Osteocyte (in vitro differentiated cells): Measurements from ENCODE around the gene FAM210B. TPM values are rescaled to one million over a fixed set of nuclear protein-coding genes. Genes with fewer than 3 reads are reported as not detected.

Experiments used
- DNase-seq: peaks from one replicate; pipeline ENCODE4 v3.0.0; 2021; ENCODE audit warnings: mixed read lengths; ENCODE audit not compliant: unreplicated experiment; ENCODE audit errors: extremely low spot score
- H3K27ac Mint-ChIP-seq: one replicate; pipeline ENCODE4 v1.8.0; 2021; ENCODE audit warnings: mild to moderate bottlenecking, mixed read lengths; ENCODE audit not compliant: unreplicated experiment
- H3K27me3 Mint-ChIP-seq: one replicate; pipeline ENCODE4 v1.8.0; 2021; ENCODE audit warnings: mixed read lengths; ENCODE audit not compliant: unreplicated experiment
- H3K36me3 Mint-ChIP-seq: one replicate; pipeline ENCODE4 v1.8.0; 2021; ENCODE audit warnings: mixed read lengths; ENCODE audit not compliant: unreplicated experiment
- H3K4me1 Mint-ChIP-seq: one replicate; pipeline ENCODE4 v1.8.0; 2021; ENCODE audit warnings: mixed read lengths; ENCODE audit not compliant: unreplicated experiment
- H3K4me3 Mint-ChIP-seq: one replicate; pipeline ENCODE4 v1.8.0; 2021; ENCODE audit warnings: mild to moderate bottlenecking, moderate library complexity, mixed read lengths; ENCODE audit not compliant: unreplicated experiment
- H3K9me3 Mint-ChIP-seq: one replicate; pipeline ENCODE4 v1.8.0; 2021; ENCODE audit warnings: mixed read lengths; ENCODE audit not compliant: unreplicated experiment
- total RNA-seq: library from RNA; stranded (reverse); gene quantifications from 2 replicates; pipeline ENCODE4 v1.2.1, GENCODE V29; 2021
- TF ChIP-seq, protein P1 (sequence below): fragments of 200-600 bp; sonication (generic); IDR thresholded peaks from 2 replicates; pipeline ENCODE4 v1.5.0; 2021; ENCODE audit warnings: antibody characterized with exemption, mild to moderate bottlenecking, moderate library complexity

The FAM210B gene
- total RNA-seq, 1 donor from 2014 or later = 46.9 TPM

DNA sequence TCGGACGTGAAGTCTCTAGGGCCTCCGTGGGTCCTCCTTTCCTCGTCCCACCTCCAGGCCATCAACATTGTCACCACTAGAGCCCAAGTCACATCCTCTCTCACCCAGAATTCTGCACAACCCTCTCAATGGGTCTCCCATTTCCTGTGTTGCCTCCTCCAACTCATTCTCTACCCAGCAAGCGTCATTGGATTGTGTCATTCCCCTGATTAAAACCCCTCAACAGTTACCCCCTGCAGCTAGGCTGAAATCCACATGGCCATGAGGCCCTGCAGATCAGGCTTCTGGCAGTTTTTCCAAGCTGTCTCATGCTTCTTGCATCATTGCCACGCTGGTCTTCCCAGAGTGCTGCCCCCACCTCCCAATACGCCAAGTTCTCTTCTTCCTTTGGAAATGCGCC is 12.9 kb upstream of the FAM210B start:
- no peak for DNase-seq
- H3K27ac Mint-ChIP-seq = no peak overlapping the region
- H3K36me3 Mint-ChIP-seq = no peaks in the 10 kb centered on the region
- TF ChIP-seq, protein P1, sequence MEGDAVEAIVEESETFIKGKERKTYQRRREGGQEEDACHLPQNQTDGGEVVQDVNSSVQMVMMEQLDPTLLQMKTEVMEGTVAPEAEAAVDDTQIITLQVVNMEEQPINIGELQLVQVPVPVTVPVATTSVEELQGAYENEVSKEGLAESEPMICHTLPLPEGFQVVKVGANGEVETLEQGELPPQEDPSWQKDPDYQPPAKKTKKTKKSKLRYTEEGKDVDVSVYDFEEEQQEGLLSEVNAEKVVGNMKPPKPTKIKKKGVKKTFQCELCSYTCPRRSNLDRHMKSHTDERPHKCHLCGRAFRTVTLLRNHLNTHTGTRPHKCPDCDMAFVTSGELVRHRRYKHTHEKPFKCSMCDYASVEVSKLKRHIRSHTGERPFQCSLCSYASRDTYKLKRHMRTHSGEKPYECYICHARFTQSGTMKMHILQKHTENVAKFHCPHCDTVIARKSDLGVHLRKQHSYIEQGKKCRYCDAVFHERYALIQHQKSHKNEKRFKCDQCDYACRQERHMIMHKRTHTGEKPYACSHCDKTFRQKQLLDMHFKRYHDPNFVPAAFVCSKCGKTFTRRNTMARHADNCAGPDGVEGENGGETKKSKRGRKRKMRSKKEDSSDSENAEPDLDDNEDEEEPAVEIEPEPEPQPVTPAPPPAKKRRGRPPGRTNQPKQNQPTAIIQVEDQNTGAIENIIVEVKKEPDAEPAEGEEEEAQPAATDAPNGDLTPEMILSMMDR = no peak
- H3K4me1 Mint-ChIP-seq = peaks cover 4% of the 10 kb centered on the region
- H3K4me3 Mint-ChIP-seq = no peak overlapping the region
- H3K27me3 Mint-ChIP-seq = peaks cover 82% of the 10 kb centered on the region
- H3K9me3 Mint-ChIP-seq = no peaks in the 10 kb centered on the region

DNA sequence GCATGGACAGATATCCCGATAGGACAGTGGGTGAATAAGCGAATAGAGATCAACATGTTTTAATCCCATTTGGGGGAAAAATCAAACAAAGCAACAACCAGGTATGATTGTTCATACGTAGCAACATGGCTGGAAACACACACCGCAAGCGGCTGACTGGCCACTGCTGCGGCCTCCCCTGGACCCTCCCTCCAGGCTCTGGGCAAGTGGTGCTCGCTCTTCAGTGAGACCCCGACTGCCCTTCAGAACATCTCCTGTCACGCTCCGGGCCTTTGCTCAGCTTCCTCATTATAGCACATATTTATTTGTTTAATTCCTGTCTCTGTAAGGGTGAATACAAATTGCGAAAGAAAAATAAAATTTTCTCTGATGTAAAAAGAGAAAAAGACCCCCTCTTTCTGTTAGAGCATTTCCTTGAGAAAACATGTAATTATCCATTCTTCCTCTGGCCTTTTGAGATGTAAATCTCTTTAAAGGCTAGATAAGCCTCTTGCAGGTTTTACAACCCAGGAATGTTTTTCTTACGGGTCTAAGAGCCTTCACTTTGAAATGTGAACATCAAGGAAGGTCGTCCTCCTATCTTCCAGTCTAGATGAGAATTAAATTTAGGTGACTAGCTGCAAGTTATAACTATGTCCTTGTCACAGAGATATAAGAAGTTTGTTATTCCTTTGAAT is 11.0 kb upstream of the FAM210B start:
- Mint-ChIP-seq H3K4me3 (no peak overlapping the region), H3K4me1 (peaks cover 4% of the 10 kb centered on the region), H3K27me3 (peaks cover 73% of the 10 kb centered on the region), H3K27ac (no peak overlapping the region), H3K36me3 (no peaks in the 10 kb centered on the region), H3K9me3 (no peaks in the 10 kb centered on the region)
- no peak for DNase-seq
- TF ChIP-seq, protein P1 = no peak

DNA sequence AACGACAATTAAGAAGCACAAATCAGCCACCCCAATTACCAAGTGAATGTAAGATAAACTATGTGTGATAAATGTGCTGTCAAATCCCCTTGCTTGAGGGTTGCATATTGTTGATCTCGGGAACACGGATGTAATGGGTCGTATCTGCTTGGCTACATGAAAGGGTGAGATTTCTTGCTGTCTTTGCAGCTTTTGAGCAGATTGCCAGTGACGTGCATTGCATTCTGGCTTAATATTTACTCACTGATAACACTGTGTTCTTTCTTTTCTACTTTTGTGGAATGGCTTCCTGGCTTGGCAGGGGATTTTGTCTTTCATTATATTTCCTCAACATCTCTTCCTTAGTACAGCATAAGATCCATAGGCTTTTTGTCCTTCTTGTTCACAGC is 10.5 kb upstream of the FAM210B start:
- H3K4me1 Mint-ChIP-seq = peaks cover 4% of the 10 kb centered on the region
- H3K27ac Mint-ChIP-seq = no peak overlapping the region
- peaks cover 70% of the 10 kb centered on the region for H3K27me3 Mint-ChIP-seq
- no peaks in the 10 kb centered on the region for H3K9me3 Mint-ChIP-seq
- no peaks in the 10 kb centered on the region for H3K36me3 Mint-ChIP-seq
- no peak for DNase-seq
- TF ChIP-seq, protein P1 = no peak
- no peak overlapping the region for H3K4me3 Mint-ChIP-seq

DNA sequence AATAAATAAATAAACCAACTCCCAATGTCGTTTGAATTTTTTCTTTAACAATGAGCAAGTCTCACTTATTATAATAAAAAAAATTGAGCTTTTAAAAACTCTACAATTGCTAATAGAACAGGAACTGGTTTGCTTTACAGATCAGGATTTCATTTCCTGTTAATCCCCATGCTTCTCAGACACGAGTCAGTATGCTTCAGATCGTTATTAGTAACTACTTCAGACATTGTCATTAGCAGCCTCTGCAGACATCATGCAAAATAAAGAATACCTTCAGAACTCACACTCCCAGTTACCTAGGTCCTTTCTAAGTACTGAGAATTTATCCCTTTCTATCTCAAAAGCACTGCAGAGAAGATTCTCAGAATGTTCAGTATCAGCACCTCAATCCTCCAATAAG is 10.0 kb upstream of the FAM210B start:
- Mint-ChIP-seq H3K9me3 (no peaks in the 10 kb centered on the region), H3K4me3 (no peak overlapping the region), H3K36me3 (no peaks in the 10 kb centered on the region), H3K4me1 (peaks cover 3% of the 10 kb centered on the region), H3K27ac (no peak overlapping the region), H3K27me3 (peaks cover 69% of the 10 kb centered on the region)
- DNase-seq = no peak
- TF ChIP-seq, protein P1 = no peak

DNA sequence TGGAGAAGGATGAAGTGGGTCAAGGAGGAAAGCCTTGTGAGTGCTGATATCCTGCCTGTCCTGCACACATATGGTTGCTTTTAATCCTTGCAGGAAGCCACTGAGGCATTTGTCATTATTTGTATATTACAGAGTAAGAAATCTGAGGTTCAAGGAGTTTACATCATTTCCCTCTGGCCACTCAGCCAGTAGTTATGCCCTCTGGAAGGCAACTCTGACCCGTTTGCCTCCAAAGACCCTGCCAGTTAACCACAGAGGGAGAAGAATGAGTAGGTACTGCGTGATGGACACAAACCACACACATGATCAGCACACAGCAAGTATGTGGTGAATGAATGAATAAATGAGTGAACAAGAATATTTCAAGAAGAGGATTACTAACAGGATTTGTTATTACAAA is 7.9 kb upstream of the FAM210B start:
- no peaks in the 10 kb centered on the region for H3K36me3 Mint-ChIP-seq

More for the DNA sequence above, 7.9 kb upstream of the FAM210B start:
- no peak overlapping the region for H3K4me3 Mint-ChIP-seq
- H3K27me3 Mint-ChIP-seq = peaks cover 58% of the 10 kb centered on the region
- DNase-seq = no peak
- TF ChIP-seq, protein P1 = no peak
- H3K27ac Mint-ChIP-seq = no peak overlapping the region
- H3K4me1 Mint-ChIP-seq = no peaks in the 10 kb centered on the region
- no peaks in the 10 kb centered on the region for H3K9me3 Mint-ChIP-seq
